IMR-90 (cell line): Measurements from ENCODE around the gene RNF213. TPM values are rescaled to one million over a fixed set of nuclear protein-coding genes. Genes with fewer than 3 reads are reported as not detected.

ENCODE experiments used
- ATAC-seq: fragments of 200-7000 bp; cut with Tn5 transposase; 2 replicates; pipeline ENCODE4 v1.9.1; 2020; ENCODE audit warnings: low read depth, mild to moderate bottlenecking, moderate library complexity
- BruUV-seq: library from RNA; stranded (reverse); fragments of 400-500 nt; replicated peaks from 2 replicates; lab custom pipeline; 2021; lab: Mats Ljungman, UMichigan
- CTCF ChIA-PET: fragments of 300-600 bp; formaldehyde crosslinking; extraction: SDS; loops from one replicate; lab custom pipeline; 2021; ENCODE audit warnings: antibody characterized with exemption; lab: Yijun Ruan, JAX
- POLR2A ChIA-PET: fragments of 300-600 bp; sonication (Branson Sonifier 250); formaldehyde crosslinking; loops from one replicate; lab custom pipeline; 2022; ENCODE audit warnings: antibody characterized with exemption; ENCODE audit not compliant: unreplicated experiment; lab: Charles Lee
- DNase-seq: peaks from one replicate; pipeline ENCODE4 v3.0.0; 2013
- H2AFZ ChIP-seq: replicated peaks from 2 replicates; pipeline ENCODE3; 2013; ENCODE audit warnings: low read length, mild to moderate bottlenecking; ENCODE audit not compliant: poor library complexity
- H2AK5ac ChIP-seq: 2 replicates; pipeline ENCODE4 v1.6.1; 2013; ENCODE audit warnings: low read depth, low read length, inconsistent platforms
- H2AK9ac ChIP-seq: replicated peaks from 2 replicates; pipeline ENCODE3; 2013; ENCODE audit warnings: mild to moderate bottlenecking, low read depth, low read length, moderate library complexity; ENCODE audit not compliant: poor library complexity
- H2BK120ac ChIP-seq: 2 replicates; pipeline ENCODE4 v1.6.1; 2013; ENCODE audit warnings: low read depth, low read length, inconsistent platforms
- H2BK15ac ChIP-seq: 3 replicates; pipeline ENCODE4 v1.6.1; 2013; ENCODE audit warnings: low read depth, low read length, inconsistent platforms
- H2BK20ac ChIP-seq: 2 replicates; pipeline ENCODE4 v1.6.1; 2013; ENCODE audit warnings: low read depth, mild to moderate bottlenecking, inconsistent platforms, low read length, moderate library complexity
- H2BK5ac ChIP-seq: 2 replicates; pipeline ENCODE4 v1.6.1; 2013; ENCODE audit warnings: mild to moderate bottlenecking, low read depth, low read length, inconsistent platforms; ENCODE audit not compliant: poor library complexity, severe bottlenecking
- H3K14ac ChIP-seq: replicated peaks from 2 replicates; pipeline ENCODE4 v1.6.1; 2013; ENCODE audit warnings: low read depth, low read length, inconsistent platforms
- H3K18ac ChIP-seq: 2 replicates; pipeline ENCODE4 v1.6.1; 2013; ENCODE audit warnings: low read depth, low read length, control low read depth
- H3K23ac ChIP-seq: 2 replicates; pipeline ENCODE4 v1.6.1; 2013; ENCODE audit warnings: low read depth, low read length, inconsistent platforms
- H3K27ac ChIP-seq: 2 replicates; pipeline ENCODE4 v1.5.1; 2013; ENCODE audit warnings: mild to moderate bottlenecking, control low read depth, low read length; ENCODE audit not compliant: insufficient read depth
- H3K27me3 ChIP-seq: 2 replicates; pipeline ENCODE4 v1.6.1; 2013; ENCODE audit warnings: low read length; ENCODE audit not compliant: control insufficient read depth, insufficient read depth
- H3K36me3 ChIP-seq: 2 replicates; pipeline ENCODE4 v1.6.1; 2013; ENCODE audit warnings: low read length, mixed read lengths; ENCODE audit not compliant: control insufficient read depth, insufficient read depth
- H3K4ac ChIP-seq: 2 replicates; pipeline ENCODE4 v1.6.1; 2013; ENCODE audit warnings: low read depth, low read length, inconsistent platforms
- H3K4me1 ChIP-seq: 2 replicates; pipeline ENCODE4 v1.6.1; 2013; ENCODE audit warnings: low read length, mixed read lengths; ENCODE audit not compliant: control insufficient read depth, insufficient read depth
- H3K4me2 ChIP-seq: 2 replicates; pipeline ENCODE4 v1.6.1; 2013; ENCODE audit warnings: low read depth, mild to moderate bottlenecking, control low read depth, low read length, moderate library complexity
- H3K4me3 ChIP-seq: 2 replicates; pipeline ENCODE4 v1.5.1; 2013; ENCODE audit warnings: low read depth, mild to moderate bottlenecking, control low read depth, low read length, moderate library complexity; ENCODE audit not compliant: insufficient read depth
- H3K56ac ChIP-seq: 2 replicates; pipeline ENCODE4 v1.6.1; 2013; ENCODE audit warnings: low read length, inconsistent platforms; ENCODE audit not compliant: insufficient read depth; ENCODE audit errors: extremely low read depth
- H3K79me1 ChIP-seq, 2 experiments: 2 replicates each; pipeline ENCODE4 v1.6.1; 2013; ENCODE audit warnings: low read length in 2 of 2, inconsistent platforms in 1 of 2, low read depth in 1 of 2
- H3K9ac ChIP-seq: 2 replicates; pipeline ENCODE4 v1.6.1; 2013; ENCODE audit warnings: low read depth, low read length, control low read depth
- H3K9me1 ChIP-seq: 2 replicates; pipeline ENCODE4 v1.6.1; 2013; ENCODE audit warnings: low read length, inconsistent platforms; ENCODE audit not compliant: insufficient read depth
- H3K9me3 ChIP-seq: 2 replicates; pipeline ENCODE4 v1.6.1; 2013; ENCODE audit warnings: low read length; ENCODE audit not compliant: control insufficient read depth, insufficient read depth
- H4K20me1 ChIP-seq: 2 replicates; pipeline ENCODE4 v1.6.1; 2013; ENCODE audit warnings: low read length, inconsistent platforms; ENCODE audit not compliant: insufficient read depth
- H4K5ac ChIP-seq: 2 replicates; pipeline ENCODE4 v1.6.1; 2013; ENCODE audit warnings: mild to moderate bottlenecking, low read depth, low read length, control low read depth
- H4K8ac ChIP-seq, 2 experiments: 2 replicates each; pipeline ENCODE4 v1.6.1; 2013; ENCODE audit warnings: low read depth in 2 of 2, low read length in 2 of 2, control low read depth in 1 of 2, inconsistent platforms in 1 of 2
- H4K91ac ChIP-seq: 2 replicates; pipeline ENCODE4 v1.6.1; 2013; ENCODE audit warnings: low read depth, low read length, inconsistent platforms; ENCODE audit not compliant: insufficient read depth
- CHD1 ChIP-seq: IDR thresholded peaks from 2 replicates; pipeline ENCODE4 v1.6.1; 2012; ENCODE audit warnings: low read depth, low read length, improper control_type of control experiment
- CTCF ChIP-seq: conservative IDR thresholded peaks from 2 replicates; pipeline ENCODE4 v1.5.1; 2012; ENCODE audit warnings: mild to moderate bottlenecking, low read depth, low read length, improper control_type of control experiment
- FOS ChIP-seq: fragments of 150-350 bp; IDR thresholded peaks from 2 replicates; pipeline ENCODE4 v1.6.1; 2016; ENCODE audit warnings: low read depth, low read length
- MAFK ChIP-seq: IDR thresholded peaks from 2 replicates; pipeline ENCODE4 v1.6.1; 2012; ENCODE audit warnings: low read depth, low read length, improper control_type of control experiment
- NFE2L2 ChIP-seq: fragments of 150-350 bp; IDR thresholded peaks from 2 replicates; pipeline ENCODE4 v1.6.1; 2016; ENCODE audit warnings: low read depth, mild to moderate bottlenecking, low read length
- POLR2A ChIP-seq: IDR thresholded peaks from 2 replicates; pipeline ENCODE4 v1.6.1; 2012; ENCODE audit warnings: mild to moderate bottlenecking, low read depth, low read length
- RCOR1 ChIP-seq: IDR thresholded peaks from 2 replicates; pipeline ENCODE4 v1.6.1; 2012; ENCODE audit warnings: mild to moderate bottlenecking, low read length, improper control_type of control experiment; ENCODE audit not compliant: insufficient replicate concordance
- WGBS, 2 experiments: methylation state at CpG; one replicate each; pipeline versions ENCODE4 v1.1.5 to v1.1.7; 2013; ENCODE audit warnings: missing lambda C conversion rate in 2 of 2; ENCODE audit not compliant: insufficient read length in 1 of 2; ENCODE audit errors: extremely low coverage in 2 of 2; 5-methylcytosine and 5-hydroxymethylcytosine counted together
- dilution Hi-C: fragments of 300-500 bp; cut with HindIII; formaldehyde crosslinking; loops from one replicate; pipeline ENCODE4 v1.14.3; 2018; ENCODE audit warnings: low sequenced_read_pairs; ENCODE audit not compliant: unreplicated experiment
- in situ Hi-C: fragments of 300-500 bp; cut with MboI; formaldehyde crosslinking; loops from 3 replicates; pipeline ENCODE4 v1.14.3; 2019; ENCODE audit warnings: low sequenced_read_pairs, inconsistent platforms, mixed read lengths
- intact Hi-C: fragments of 100-400 bp; cut with micrococcal nuclease; formaldehyde crosslinking; loops from 2 replicates; pipeline ENCODE4 v1.10.0; 2022
- polyA plus RNA-seq, 3 experiments: library from polyadenylated mRNA; depleted of rRNA; stranded (reverse); fragments of >200 nt; gene quantifications; 2 replicates each; pipeline ENCODE4 v1.2.3, GENCODE V29; 2012; ENCODE audit warnings: low replicate concordance in 1 of 3
- total RNA-seq: library from RNA; depleted of rRNA; stranded (reverse); fragments of >200 nt; gene quantifications from 2 replicates; pipeline ENCODE4 v1.2.3, GENCODE V29; 2012

Gene RNF213
- total and polyA plus RNA-seq, 2 of the 4 experiments (the other 2 are of a cell fraction), result 23.4 to 36.0 TPM

GRCh38 chr17:80218391-80218790 is 42.3 kb upstream of the RNF213 start:
- DNase-seq, result no peak
- POLR2A ChIA-PET, result no interaction called here
- intact Hi-C loops, result no loop called here

More at GRCh38 chr17:80218391-80218790, 42.3 kb upstream of the RNF213 start:
- dilution Hi-C loops, result no loop called here
- H2BK120ac ChIP-seq, result no peak overlapping the region
- no peak for TF ChIP-seq RCOR1
- TF ChIP-seq FOS, result no peak
- no peak for TF ChIP-seq CTCF
- no peak for TF ChIP-seq POLR2A
- no peak for TF ChIP-seq NFE2L2
- no peak for TF ChIP-seq CHD1
- TF ChIP-seq MAFK, result no peak
- H3K4ac ChIP-seq, result no peak overlapping the region
- H3K4me1 ChIP-seq, result peaks cover 6% of the 10 kb centered on the region; the same call in 1 of the 2 replicates
- H3K9me1 ChIP-seq, result peaks cover 24% of the 10 kb centered on the region
- no peak overlapping the region for H3K23ac ChIP-seq
- H3K4me3 ChIP-seq, result no peak overlapping the region
- H3K9me3 ChIP-seq, result no peaks in the 10 kb centered on the region
- no peak overlapping the region for H4K8ac ChIP-seq
- H3K18ac ChIP-seq, result no peak overlapping the region
- in situ Hi-C loops, result no loop called here
- peak overlapping the region; percentile 88 for H2AK9ac ChIP-seq
- CTCF ChIA-PET, result no interaction called here
- H3K4me2 ChIP-seq, result no peak overlapping the region
- H3K14ac ChIP-seq, result no peak overlapping the region
- no peak overlapping the region for H3K56ac ChIP-seq
- H4K91ac ChIP-seq, result no peak overlapping the region
- H2AK5ac ChIP-seq, result peak overlapping the region; percentile 80
- no peak overlapping the region for H2BK5ac ChIP-seq
- H3K27me3 ChIP-seq, result no peaks in the 10 kb centered on the region
- peaks cover 33% of the 10 kb centered on the region for H4K20me1 ChIP-seq
- no peak overlapping the region for H3K9ac ChIP-seq
- no peak overlapping the region for H2BK20ac ChIP-seq
- H3K27ac ChIP-seq, result no peak overlapping the region
- 100% methylated on average over 1 of the region's 7 CpGs; no CpG with 5 or more reads in 1 of the 2 experiments for WGBS, 2 experiments
- no peak overlapping the region for H2BK15ac ChIP-seq
- no peak overlapping the region for H4K5ac ChIP-seq
- BruUV-seq, result no TSS peak
- no peak for ATAC-seq
- peaks cover 45% of the 10 kb centered on the region for H3K36me3 ChIP-seq
- no peak overlapping the region for H2AFZ ChIP-seq
- peaks cover 22 to 59% of the 10 kb centered on the region in 2 experiments for H3K79me1 ChIP-seq
